GM21367 (cell line): ENCODE data around the gene PRMT3.
"Not testable (repeated sequence)": the region's sequence is repeated elsewhere in the genome, so short reads cannot be mapped to it uniquely, and the experiment has no call there.

Source experiments
- ATAC-seq: cut with Tn5 transposase; IDR thresholded peaks from one replicate; pipeline ENCODE4 v1.9.1; 2021; ENCODE audit not compliant: unreplicated experiment

The PRMT3 gene

DNA sequence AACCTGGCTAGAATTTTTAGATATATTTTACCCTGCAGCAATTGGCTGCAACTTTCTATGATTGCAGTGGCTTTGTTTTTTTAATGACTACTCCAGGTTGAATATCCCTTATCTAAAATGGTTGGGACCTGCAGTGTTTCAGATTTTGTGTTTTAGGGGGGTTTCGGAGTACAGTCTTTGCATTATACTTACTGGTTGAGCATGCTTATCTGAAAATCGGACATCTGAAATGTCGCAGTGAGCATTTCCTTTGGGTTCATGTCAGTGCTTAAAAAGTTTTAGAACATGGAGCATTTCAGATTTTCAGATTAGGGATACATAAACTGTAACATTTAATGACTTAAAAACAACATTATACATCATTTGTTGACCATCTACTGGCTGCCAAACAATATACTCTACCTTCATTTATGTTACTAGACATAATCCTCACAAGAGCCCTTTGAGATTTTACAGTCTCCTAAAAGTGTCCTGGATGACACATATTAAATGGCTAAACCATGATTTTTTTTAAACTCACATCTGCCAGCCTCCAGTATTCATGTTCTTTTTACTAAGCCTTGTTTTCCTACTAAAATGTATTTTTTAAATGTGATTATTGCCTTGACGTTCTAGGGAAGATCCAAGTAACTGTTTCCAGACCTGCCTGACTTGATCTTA lies 66.3 kb downstream of the PRMT3 start:
- ATAC-seq, result no peak

DNA sequence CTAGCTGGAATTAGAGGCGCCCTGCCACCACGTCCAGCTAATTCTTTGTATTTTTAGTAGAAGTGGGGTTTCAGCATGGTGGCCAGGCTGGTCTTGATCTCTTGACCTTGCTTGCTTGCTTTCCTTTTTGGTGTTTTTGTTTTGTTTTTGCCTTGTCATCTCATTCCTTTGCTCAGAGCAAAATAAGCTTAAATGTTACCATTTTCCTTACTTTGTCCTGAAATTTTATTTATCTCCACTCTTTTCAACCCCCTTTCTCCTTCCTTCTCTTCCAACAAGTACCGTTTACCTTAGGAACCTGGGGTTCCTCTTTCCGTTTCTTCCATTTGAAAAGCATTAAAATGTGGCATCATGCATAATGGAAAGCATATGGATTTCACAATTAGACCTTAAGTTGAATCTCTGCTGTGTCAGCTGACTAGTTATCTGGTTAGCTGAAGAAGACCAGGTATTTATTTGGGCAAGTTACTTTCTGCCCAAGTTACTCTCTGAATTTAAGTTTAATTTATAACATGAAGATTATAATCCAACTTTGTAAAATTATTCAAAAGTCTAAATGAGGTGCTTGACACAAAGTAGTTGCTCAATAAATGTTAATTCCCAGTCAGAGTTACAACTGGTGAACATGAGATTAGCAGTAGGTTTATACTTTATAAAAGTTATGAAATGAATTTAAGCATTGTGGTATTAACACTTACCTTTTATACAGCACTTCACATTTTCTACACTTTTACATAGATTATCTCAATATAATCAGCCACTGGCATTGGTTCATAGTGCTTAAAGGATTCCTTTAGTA lies 69.7 kb downstream of the PRMT3 start:
- no peak for ATAC-seq

DNA sequence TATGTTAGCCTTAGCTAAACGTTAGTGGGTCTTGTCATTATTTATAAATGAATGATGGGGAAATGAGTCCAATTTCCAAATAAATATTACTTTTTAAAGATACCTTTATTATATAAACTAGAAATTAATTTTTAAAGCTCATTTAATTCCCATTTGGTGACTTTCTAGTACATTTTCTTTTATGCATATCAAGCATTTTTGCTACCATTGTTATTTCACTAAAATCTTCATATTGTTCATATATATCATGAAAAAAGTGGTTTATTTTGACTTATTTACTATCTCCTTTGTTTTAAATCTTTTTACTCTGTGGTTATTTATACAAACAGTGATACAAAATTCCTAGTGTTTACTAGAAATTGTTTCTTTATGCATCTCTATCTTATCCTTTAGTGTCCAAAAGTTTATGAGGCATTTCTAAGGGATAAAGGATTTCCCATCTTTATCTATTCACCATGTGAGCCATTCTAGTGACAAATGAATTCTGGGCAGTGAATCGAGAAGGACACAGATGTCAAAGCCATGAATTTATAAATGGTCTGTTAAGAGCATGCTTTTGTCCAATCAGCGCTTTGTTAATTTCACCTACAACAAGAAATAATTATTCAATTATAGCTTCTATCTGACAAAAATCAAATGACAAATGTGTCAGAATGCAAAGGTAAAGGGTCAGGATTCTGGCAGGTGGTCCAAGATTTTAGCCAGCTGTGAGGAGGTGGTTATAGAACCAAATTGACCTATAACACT lies 70.6 kb downstream of the PRMT3 start:
- no peak for ATAC-seq

DNA sequence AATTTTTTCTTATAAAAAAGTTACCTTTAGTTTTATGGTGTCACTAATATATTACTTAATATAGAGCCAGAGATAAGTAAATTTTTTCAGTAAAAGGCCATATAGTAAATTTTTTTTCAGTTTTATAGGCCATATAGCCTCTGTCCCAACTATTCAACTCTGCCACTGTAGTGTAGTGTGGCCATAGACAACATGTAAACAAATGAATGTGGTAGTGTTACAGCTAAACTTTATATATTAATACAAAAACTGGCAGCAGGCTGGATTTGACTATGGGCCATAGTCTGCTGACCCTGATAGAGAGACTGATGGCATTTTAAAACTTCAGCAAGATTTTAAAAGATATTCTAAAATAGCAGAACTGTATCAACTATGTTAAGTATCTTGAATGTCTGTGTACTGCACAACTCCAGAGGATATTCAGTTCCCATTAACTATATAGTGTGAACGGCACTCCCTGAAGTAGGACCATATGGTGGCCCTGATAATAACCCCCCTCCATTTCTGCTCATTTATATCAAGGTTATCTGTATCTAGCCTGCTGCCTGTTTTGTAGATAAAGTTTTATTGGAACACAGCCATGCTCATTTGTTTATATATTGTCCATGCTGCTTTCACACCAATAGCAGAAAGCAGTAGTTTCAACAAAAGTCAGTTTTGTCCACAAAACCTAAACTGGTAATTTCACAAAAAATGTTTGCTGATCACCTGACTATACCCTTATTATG lies 71.6 kb downstream of the PRMT3 start:
- ATAC-seq, result no peak

DNA sequence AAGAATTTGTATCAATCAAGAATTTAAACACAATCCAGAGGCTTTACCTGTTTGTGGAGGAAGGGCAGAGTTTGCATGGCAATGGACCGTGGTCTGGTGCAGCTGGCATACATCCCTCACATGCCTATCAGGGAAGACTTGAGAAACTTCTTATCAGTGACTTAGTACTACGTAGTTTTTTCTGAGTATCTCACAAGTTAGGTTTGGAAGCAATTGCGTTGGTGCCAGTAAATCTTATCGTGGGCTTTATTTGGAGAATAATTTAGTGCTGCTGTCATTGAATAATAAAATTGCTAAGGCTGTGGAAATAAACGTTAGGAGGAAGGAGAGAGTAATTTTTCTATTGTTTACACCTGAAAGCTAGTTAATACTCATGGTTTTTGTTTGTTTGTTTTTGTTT lies 72.3 kb downstream of the PRMT3 start:
- ATAC-seq, result no peak

DNA sequence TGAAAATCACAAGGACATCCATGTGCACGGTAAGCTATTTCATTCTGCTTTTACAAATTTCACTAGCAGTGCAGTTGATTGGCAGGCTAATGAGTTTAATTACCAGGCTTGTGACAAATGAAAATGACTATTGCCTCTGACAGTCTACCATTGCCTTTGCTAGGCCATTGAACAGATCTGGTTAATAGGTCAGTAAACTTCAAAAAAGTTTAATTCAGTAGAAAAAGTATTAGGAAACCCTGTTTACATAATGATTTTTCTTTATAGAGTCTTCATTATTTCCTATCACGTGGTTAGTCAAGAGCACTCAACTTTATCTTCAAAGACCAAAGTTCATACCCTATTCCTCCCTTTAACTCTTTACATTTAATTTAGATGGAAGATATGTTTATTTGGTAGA lies 77.0 kb downstream of the PRMT3 start:
- ATAC-seq, result no peak

DNA sequence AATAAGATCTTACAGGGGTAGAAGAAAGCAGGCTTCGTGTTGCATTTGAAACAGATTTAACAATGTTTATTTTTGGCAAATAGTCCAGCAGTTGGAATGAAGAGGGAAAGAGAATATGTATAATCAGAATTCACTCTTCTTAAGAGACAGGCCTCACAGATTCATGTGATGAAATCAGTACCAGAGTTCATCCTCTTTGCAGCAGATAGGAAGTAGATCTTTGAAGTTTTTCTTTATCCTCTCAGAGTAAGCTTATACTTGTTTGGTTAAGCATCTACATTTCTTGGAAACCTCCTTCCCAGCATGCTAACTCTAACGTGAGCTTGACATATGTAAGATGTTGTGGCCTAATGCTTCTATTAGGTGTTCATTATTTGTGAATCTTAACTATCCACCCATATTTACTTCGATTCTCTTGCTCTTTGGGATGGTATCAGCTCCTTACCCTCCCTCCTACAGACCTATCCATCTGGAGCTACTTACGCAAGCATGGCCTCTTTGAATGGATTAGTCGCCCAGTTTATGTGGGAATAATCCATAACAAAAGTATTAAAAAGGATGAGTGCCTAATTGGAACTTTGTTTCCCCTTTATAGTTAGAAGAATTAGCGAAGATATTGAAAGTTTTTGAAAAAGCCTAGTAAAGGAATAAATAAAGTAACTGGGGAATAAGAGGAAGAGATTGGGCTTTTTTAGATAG lies 80.1 kb downstream of the PRMT3 start:
- no peak for ATAC-seq

DNA sequence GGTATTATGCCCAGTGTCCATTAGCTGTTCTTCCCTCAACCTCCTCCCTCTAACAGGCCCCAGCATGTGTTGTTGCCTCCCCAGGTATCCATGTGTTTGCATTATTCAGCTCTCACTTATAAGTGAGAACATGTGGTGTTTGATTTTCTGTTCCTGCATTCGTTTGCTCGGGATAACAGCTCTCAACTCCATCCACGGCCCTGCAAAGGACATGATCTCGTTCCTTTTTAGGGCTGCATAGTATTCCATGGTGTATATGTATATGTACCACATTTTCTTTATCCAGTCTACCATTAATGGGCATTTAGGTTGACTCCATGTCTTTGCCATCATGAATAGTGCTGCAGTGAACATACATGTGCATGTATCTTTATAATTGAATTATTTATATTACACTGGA lies 82.8 kb downstream of the PRMT3 start:
- ATAC-seq, result no peak

DNA sequence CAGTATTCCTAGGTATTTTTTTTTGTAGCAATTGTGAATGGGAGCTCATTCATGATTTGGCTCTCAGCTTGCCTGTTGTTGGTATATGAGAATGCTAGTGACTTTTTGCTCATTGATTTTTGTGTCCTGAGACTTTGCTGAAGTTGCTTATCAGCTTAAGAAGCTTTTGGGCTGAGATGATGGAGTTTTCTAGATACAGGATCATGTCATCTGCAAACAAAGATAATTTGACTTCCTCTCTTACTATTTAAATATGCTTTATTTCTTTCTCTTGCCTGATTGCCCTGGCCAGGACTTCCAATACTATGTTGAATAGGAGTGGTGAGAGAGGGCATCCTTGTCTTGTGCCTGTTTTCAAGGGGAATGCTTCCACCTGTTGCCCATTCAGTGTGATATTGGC lies 84.4 kb downstream of the PRMT3 start:
- ATAC-seq, result not testable (repeated sequence)

DNA sequence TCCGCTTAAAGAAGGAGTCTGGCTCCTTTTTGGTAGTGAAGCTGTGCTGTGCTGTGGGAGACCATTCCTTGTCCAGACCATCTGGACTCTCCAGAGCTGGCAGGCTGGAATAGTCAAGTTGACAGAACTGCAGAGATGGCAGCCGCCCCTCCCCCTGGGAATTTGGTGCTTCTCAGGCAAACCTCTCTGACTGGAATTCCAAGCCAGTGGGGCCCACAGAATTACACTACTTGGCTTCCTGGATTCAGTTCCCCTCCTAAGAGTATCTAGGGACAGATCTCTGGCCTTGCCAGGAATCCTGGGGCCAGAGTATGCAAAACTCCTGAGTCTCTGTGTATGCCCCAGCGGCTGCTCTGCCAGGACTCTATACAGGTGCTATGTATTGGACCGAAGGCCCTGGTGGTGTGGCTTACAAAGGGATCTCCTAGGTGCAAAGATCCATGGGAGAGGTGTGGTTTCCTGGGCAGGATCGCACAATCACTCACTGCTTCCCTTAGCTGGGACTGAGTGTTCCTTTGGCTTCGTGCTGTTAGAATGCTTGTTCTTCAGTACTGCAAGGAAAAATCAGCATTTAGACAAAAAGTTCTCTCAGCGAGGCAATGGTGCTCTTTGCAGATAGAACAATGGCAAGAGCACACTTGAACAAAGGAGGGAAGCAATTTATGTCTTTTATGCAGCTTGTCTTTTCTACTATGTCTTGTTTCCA lies 86.8 kb downstream of the PRMT3 start:
- no peak for ATAC-seq

DNA sequence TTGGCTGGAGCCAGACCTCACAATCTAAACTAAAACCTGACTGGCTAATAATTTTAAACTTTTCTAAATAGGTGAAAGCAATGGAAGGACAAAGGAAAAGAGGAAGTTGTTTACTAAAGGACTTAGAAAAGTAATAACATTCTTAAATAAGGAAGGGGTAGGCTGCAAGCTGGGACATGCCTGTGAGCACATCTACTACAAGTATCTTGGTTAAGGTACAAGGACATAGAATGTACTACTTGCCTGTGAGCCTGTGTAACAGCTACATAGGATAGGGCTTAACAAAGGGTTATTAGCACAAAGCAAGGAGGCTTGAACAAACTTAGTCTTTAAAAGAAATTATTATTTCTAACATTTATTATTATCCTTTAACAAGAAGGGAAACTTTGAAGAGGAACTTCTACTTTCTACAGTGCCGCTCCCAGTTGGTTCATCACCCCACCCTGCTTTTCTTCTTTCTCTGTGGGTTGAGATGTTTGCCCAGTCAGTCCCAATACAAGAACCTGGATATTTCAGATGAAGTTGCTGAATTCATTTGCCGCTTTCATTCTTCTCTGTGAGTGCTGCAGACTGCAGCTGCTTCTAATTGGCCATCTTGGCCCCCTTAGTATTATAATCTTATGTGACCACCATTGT lies 87.5 kb downstream of the PRMT3 start:
- no peak for ATAC-seq

DNA sequence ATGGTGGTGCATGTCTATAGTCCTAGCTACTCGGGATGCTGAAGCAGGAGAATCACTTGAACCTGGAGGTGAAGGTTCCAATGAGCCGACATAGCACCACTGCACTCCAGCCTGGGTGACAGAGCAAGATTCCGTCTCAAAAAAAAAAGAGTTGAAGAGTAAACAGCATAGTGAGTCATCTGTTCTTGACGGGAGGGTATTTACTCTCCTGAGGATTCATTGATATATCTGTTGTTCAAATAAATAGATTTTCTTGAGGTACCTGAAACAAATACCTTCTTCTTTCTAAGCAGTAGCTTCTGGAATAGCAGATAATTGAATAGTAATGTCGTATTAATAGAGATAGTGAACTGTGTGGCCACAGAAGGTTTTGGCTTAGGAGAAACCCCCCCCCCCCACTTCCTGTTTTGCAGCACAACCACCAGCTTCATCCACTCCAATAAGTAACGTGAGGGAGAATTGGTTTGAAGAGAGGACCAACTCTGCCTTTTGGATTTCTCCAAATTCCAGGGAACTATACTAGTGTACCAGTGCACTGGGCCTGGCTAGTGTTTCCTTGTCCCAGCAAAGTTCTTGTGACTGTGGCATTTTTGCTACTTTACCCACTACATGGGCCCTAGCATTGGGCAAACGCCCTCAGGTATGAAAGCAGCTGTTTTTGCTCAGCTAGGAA lies 90.0 kb downstream of the PRMT3 start:
- no peak for ATAC-seq

DNA sequence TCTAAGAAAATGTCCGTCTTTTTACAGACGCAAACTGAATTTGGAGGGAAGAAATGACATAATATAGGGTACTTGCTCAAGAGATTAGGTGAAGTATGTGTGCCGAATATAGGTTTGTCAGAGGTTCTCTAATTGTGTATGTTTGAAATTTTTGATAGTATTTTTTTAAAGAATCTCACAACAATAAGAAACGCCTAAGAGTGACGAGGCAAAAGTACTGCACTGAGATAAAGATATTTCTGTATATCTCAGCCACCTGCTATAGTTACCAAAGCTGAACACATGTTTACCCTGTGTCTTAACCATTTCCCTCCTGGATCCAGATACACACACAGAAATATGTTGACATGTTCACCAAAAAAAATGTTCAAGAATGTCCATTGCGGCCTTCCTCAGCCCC lies 92.0 kb downstream of the PRMT3 start:
- no peak for ATAC-seq

DNA sequence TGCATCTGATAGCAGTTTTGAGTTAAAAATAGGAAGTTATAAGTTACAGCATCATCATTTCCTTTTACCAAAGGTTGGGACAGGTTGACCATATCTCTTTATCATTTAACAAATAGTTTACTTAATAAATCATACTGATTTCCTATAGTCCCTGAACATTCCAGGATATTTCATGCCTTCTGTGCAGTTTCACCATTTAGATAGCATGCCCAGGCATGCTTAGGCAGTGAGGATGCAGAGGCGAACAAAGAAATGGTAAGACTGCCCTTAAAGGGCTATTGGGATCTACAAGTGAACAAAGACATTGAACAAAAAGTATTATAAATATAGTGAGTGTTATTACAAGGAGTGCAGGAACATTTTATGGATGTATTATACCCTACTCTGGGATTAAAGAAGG lies 96.4 kb downstream of the PRMT3 start:
- ATAC-seq, result no peak

DNA sequence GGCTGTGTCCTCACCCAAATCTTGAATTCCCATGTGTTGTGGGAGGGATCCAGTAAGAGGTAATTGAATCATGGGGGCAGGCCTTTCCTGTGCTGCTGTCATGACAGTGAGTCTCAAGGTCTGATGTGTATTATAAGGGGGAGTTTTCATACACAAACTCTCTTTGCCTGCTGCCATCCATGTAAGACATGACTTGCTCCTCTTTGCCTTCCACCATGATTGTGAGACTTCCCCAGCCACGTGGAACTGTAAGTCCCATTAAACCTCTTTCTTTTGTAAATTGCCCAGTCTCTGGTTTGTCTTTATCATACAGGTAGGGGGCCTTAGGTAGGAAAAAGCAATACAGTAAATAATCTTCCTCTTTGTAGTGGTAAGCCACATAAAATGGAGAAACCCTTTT lies 96.9 kb downstream of the PRMT3 start:
- ATAC-seq, result not testable (repeated sequence)

DNA sequence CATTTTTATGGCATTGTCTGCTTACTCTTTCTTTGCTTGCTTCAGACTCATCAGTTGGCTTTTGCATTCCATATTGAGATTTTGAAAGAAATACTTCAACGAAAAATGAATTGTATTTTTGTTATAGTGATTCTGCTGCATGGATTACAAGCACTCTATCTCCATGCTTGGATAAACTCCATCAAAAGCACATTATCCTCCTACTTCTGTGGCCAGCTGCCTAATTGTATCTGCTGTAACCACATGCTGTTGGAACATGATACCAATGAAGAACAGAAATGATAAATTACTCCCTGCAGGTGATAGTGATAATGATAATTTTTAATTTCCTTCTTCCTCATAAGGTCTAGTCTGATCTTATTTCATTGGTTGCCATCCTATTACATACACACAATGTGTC lies 100.8 kb downstream of the PRMT3 start:
- ATAC-seq, result no peak

DNA sequence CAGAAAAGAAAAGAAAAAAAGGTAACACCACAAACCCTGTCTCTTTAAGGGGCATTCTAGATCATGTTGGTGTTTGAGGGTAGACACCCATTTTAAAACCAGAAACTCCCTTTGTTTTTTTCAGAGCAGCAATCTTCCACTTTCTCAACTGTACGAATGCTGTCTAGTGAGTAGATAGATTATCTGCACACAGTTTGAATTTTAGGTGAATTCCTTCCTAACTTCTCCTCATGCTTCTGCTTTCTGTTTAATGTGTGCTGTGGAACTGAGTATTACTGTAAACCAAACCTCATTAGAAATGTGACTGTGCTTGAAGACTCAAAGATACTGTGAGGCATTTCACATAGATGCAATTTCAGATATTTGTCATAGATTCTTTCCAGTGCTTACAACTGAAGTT lies 102.4 kb downstream of the PRMT3 start:
- ATAC-seq, result peak; percentile 64

DNA sequence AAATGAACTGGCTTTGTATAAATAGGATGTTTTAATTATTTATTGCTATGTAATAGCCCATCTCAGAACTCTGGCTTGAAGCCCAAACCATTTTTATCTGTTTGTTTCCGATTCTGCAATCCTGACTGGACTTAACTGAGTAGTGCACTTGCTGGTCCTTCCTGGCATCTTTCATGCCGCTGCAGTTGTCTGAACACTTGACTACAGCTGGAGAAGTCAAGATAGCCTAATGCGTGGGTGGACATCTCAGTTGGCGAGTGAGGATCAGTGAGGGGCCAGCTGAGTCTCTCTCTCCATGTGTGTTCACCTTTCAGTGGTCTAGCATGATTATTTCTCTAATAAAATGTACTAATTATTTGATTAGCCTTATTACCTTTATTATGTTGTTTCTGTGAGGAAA lies 105.8 kb downstream of the PRMT3 start:
- no peak for ATAC-seq

DNA sequence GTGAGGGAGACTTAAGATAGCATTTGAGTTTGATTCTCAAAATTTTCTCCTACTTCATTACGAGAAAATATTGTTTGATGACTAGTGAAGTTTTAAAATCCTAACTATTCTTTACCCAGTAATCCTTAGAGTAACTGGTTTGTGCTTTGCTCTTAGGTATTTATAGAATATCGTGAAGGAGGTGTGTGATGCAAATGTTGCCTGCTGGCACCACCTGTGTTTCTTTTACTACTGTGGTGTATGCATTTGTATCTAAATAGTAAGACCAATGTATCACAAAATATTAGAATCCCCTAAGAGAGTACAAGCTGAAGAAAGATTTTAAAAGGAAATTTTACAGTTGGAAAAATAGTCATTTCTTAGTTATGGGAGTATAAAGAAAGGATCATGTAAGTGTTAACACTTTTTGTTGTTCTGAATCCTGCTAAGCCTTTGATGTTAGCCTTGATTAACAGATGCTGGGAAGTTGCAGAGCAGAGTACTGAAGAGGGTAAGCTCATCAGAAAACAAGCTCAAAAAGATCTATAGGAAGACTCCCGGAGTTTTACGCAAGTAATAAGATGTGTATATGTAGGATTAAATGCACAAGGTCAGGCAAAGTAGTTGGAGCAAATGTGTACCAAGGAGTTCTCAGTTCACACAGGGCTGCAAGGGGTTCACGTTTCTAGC lies 109.7 kb downstream of the PRMT3 start:
- no peak for ATAC-seq
